Measurements from ENCODE around the gene NRXN3. TPM values are rescaled to one million over a fixed set of nuclear protein-coding genes. Genes with fewer than 3 reads are reported as not detected.

The NRXN3 gene
- total RNA-seq, 4 donors from 2014 or later, result 4.1 to 11.9 (median 5.8) TPM

DNA sequence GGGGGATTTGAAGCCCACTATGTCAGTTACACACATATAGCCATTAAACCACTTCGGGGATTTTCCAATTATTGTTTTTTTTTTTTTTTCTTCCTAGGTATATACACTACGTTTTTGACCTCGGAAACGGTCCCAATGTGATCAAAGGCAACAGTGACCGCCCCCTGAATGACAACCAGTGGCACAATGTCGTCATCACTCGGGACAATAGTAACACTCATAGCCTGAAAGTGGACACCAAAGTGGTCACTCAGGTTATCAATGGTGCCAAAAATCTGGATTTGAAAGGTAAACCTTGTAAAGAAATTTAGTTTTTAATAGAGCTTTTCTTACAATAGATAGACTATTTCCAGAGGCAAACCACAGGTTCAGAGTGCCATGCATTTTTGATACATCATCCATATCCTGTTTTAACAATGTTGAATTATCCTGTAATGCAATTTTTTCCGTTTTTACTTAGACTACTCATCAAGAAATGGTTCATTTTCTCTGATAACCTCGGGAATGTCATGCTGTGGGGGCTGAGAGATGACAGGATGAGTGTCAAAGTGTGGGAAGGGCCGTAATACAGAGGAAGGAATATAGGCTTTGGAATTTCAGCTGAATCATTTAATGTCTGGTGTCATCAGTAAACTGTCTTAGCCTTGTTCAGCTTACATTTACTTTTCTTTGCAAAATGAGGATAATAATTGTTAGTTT, 797.1 kb downstream of the NRXN3 start:
- WGBS, 2 donors (ENCODE audit: low coverage in 1 of 2), result 80% methylated on average over 6 to 10 of the region's 10 CpGs
- Histone ChIP-seq H3K27ac (no peak overlapping the region), H3K9me3 (no peaks in the 10 kb centered on the region), H3K27me3 (no peaks in the 10 kb centered on the region), H3K4me1 (no peaks in the 10 kb centered on the region), H3K4me3 (no peak overlapping the region), H3K36me3 (no peaks in the 10 kb centered on the region)
- intact Hi-C loops (cut with DNase I; ENCODE audit: low total_unique reads) (no loop called here), in situ Hi-C loops (cut with MboI; ENCODE audit: low pct_ligation_motif_present in 1 of 4, low pct_unique_long_range_greater_than_20kb in 1 of 4, low sequenced_read_pairs in 3 of 4) (loop anchor here in 1 of 4 donors (25.0 kb wide), 1 partner anchor 1895 kb away; no protein-coding TSS in a partner anchor)
- TF ChIP-seq EP300 (IDR thresholded peaks at IDR 0.05; ENCODE audit: low read depth) (no peak), POLR2A (IDR thresholded peaks at IDR 0.05) (no peak), POLR2AphosphoS5 (IDR thresholded peaks at IDR 0.05) (no peak)
- TF ChIP-seq, protein P1, sequence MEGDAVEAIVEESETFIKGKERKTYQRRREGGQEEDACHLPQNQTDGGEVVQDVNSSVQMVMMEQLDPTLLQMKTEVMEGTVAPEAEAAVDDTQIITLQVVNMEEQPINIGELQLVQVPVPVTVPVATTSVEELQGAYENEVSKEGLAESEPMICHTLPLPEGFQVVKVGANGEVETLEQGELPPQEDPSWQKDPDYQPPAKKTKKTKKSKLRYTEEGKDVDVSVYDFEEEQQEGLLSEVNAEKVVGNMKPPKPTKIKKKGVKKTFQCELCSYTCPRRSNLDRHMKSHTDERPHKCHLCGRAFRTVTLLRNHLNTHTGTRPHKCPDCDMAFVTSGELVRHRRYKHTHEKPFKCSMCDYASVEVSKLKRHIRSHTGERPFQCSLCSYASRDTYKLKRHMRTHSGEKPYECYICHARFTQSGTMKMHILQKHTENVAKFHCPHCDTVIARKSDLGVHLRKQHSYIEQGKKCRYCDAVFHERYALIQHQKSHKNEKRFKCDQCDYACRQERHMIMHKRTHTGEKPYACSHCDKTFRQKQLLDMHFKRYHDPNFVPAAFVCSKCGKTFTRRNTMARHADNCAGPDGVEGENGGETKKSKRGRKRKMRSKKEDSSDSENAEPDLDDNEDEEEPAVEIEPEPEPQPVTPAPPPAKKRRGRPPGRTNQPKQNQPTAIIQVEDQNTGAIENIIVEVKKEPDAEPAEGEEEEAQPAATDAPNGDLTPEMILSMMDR (IDR thresholded peaks at IDR 0.05), result no peak
- no peak for DNase-seq

DNA sequence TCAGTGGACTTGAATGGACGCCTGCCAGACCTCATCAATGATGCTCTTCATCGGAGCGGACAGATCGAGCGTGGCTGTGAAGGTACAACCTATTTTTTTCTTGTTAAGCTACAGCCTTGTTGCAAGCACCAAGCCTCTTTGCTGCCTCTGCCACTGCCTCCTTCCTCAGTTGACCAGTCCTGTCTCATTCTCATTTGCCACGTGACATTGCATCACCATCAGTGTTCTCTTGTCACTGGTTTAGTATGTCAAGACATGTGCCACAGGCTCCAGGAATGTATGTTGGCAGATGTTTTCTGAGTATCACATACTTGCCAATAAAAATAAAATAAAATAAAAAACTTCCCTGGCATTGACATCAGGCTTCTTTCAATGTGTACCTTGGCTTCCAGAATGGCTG, 798.1 kb downstream of the NRXN3 start:
- WGBS, 2 donors (ENCODE audit: low coverage in 1 of 2), result 81 to 87% methylated on average over 6 of the region's 6 CpGs
- TF ChIP-seq POLR2AphosphoS5 (IDR thresholded peaks at IDR 0.05) (no peak), EP300 (IDR thresholded peaks at IDR 0.05; ENCODE audit: low read depth) (no peak), POLR2A (IDR thresholded peaks at IDR 0.05) (no peak)
- TF ChIP-seq, protein P1 (IDR thresholded peaks at IDR 0.05), result no peak
- Histone ChIP-seq H3K27ac (no peak overlapping the region), H3K9me3 (no peaks in the 10 kb centered on the region), H3K4me3 (no peak overlapping the region), H3K27me3 (no peaks in the 10 kb centered on the region), H3K36me3 (no peaks in the 10 kb centered on the region), H3K4me1 (no peaks in the 10 kb centered on the region)
- in situ Hi-C loops (cut with MboI; ENCODE audit: low pct_ligation_motif_present in 1 of 4, low pct_unique_long_range_greater_than_20kb in 1 of 4, low sequenced_read_pairs in 3 of 4), result loop anchor here in 1 of 4 donors (25.0 kb wide), 1 partner anchor 1894 kb away; no protein-coding TSS in a partner anchor
- DNase-seq, result no peak
- intact Hi-C loops (cut with DNase I; ENCODE audit: low total_unique reads), result no loop called here

DNA sequence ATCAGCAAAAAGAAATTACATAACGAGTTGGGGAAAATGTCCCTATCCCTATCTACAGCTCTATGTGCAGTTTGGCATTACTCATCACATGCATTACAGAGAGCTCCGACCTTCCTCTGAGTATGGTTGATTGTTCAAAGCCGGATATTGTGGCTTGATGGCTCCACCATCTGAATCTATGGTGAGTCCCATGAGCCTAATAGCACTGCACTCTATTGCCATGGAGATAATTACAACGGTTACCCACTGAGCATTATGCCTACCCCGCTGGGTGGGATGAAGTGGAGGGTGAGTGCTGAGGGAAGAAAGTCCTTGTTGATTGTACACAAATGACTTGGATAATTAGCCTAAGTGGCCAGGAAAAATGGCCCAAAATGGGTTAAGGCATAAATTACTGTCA, 800.5 kb downstream of the NRXN3 start:
- DNase-seq, result no peak
- H3K27me3 ChIP-seq, result no peaks in the 10 kb centered on the region
- intact Hi-C loops (cut with DNase I; ENCODE audit: low total_unique reads), result no loop called here
- no peak overlapping the region for H3K4me3 ChIP-seq
- WGBS, 2 donors (ENCODE audit: low coverage in 1 of 2), result 80 to 87% methylated on average over 3 to 5 of the region's 5 CpGs
- in situ Hi-C loops (cut with MboI; ENCODE audit: low pct_ligation_motif_present in 1 of 4, low pct_unique_long_range_greater_than_20kb in 1 of 4, low sequenced_read_pairs in 3 of 4), result loop anchor here in 1 of 4 donors (25.0 kb wide), 1 partner anchor 1892 kb away; no protein-coding TSS in a partner anchor
- no peak for TF ChIP-seq POLR2AphosphoS5 (IDR thresholded peaks at IDR 0.05)
- TF ChIP-seq POLR2A (IDR thresholded peaks at IDR 0.05), result no peak
- no peak for TF ChIP-seq EP300 (IDR thresholded peaks at IDR 0.05; ENCODE audit: low read depth)
- TF ChIP-seq, protein P1 (IDR thresholded peaks at IDR 0.05), result no peak
- H3K27ac ChIP-seq, result no peak overlapping the region
- no peaks in the 10 kb centered on the region for H3K9me3 ChIP-seq
- no peaks in the 10 kb centered on the region for H3K36me3 ChIP-seq
- H3K4me1 ChIP-seq, result no peaks in the 10 kb centered on the region

DNA sequence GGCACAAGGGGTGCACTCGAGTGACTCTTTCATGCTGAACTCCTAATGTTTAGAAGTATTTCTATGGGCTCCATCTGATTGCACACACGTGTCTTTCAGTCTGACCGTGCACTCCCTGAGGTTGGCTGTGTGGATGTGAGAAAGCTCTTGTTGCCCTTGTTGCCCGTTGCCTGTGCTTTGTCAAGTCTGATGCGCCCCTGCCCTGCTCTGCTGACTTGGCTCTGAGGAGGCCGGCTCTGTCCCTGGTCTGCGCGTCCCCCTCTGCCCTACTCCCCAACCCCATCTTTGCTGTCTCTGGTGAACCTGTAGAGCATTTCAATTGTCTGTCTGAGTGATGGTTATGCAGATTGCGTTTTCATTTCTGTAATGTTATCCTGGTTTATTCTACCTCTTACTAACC, 802.3 kb downstream of the NRXN3 start:
- no peak for DNase-seq
- no peaks in the 10 kb centered on the region for H3K9me3 ChIP-seq
- WGBS, 2 donors (ENCODE audit: low coverage in 1 of 2), result 70 to 88% methylated on average over 2 to 9 of the region's 9 CpGs
- intact Hi-C loops (cut with DNase I; ENCODE audit: low total_unique reads), result no loop called here
- in situ Hi-C loops (cut with MboI; ENCODE audit: low pct_ligation_motif_present in 1 of 4, low pct_unique_long_range_greater_than_20kb in 1 of 4, low sequenced_read_pairs in 3 of 4), result loop anchor here in 1 of 4 donors (25.0 kb wide), 1 partner anchor 1890 kb away; no protein-coding TSS in a partner anchor
- H3K4me1 ChIP-seq, result no peaks in the 10 kb centered on the region
- H3K4me3 ChIP-seq, result no peak overlapping the region
- H3K27ac ChIP-seq, result no peak overlapping the region
- H3K36me3 ChIP-seq, result no peaks in the 10 kb centered on the region
- TF ChIP-seq POLR2AphosphoS5 (IDR thresholded peaks at IDR 0.05), result no peak
- no peaks in the 10 kb centered on the region for H3K27me3 ChIP-seq
